Stimulated activated CD8-positive, alpha-beta memory T cell treated with anti-CD3 and anti-CD28 coated beads, Interleukin-7, amount 100 ng/mL, for 48 hours (primary cell): ENCODE results near the gene PTH1R.

ENCODE experiments used
- DNase-seq, 2 donors: peaks; one replicate each; pipeline ENCODE4 v3.0.0-alpha.2; 2020; ENCODE audit warnings: low read depth in 1 of 2; ENCODE audit errors: extremely low read depth in 1 of 2

PTH1R gene

DNA sequence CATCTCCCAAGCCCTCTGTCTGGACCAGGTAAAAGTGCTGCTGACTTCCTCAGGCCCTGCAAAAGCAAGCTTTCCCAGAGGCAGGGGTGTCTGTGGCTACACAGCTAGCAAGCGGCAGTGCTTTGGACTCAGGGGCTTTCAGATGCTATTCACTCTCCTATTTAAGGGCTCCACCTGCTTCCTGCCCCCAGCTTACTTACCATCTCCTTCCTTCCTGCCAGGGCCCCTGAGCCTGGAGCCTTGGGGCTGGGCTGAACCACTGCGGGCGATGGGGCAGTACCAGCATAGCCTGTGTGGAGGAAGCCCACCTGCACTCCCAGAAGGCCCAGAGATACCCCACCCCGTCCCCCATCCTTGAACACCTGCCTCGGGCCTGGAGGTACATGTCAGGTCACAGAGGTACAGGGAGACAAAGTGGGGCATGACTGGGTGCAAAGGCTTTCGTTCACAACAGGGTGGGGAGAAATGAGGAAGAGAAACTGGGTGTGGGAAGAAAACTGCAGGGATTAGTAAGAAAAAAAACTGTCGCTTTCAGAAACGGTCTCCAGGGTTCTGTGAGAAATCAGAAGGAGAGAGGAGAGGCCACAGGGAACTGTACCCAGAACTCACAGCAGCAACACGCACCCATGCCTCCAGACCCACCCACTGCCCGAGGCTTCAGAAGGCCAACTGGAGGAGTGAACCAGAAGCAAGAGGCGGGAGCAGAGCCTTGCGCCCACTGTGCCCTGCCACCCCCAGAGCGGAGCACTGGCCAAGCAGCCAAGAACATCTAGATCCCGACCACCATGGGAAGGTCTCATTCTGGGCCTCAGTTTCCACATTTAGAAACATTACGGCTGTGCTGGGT, 49.6 kb downstream of the PTH1R start:
- no peak for DNase-seq

GRCh38 chr3:46927718-46928073, 50.2 kb downstream of the PTH1R start:
- no peak for DNase-seq

DNA sequence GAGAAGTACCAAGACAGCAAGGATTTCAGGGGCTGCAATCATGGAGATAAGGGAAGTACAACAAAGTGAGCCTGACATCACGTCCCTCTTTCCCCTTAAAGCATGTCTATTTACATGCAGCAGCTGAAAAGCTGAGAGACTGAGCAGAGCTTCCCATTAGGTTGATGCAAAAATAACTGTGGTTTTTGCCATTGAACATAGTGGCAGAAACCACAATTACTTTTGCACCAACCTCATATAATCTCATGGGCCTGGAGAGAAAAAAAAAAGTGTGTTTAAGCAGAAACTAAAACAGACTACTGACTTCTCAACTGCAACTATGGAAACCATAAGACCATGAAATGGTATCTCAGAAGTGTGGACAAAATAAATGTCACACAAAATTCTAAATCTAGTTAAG, 50.8 kb downstream of the PTH1R start:
- no peak for DNase-seq

- no peak for DNase-seq
Measured at GRCh38 chr3:46929324-46929723, 51.8 kb downstream of the PTH1R start.

GRCh38 chr3:46930166-46930944, 52.8 kb downstream of the PTH1R start:
- DNase-seq, result no peak

DNA sequence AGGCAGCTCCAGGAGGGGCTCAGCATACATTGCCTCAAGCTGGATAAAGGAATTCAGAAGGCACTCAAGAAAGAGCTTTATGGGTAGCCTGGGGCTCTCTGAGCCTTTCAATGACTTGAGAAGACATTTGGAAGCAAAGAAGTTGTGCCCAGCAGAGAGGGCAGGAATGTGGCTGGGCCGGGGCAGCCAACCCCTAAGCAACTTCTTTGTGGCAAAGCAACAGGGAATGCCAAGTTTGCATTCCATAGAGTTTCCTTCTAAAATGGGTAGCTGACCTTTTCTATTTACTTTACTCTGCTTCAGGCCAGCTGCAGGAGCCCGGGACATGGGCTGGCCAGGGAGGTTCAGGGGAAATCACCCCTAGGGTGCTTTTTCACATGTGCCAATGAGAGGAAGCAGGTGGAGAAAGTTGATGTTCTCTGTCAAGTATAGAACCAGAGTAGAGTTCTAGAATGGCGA, 53.5 kb downstream of the PTH1R start:
- no peak for DNase-seq

GRCh38 chr3:46931631-46932331, 54.3 kb downstream of the PTH1R start:
- DNase-seq, result no peak

DNA sequence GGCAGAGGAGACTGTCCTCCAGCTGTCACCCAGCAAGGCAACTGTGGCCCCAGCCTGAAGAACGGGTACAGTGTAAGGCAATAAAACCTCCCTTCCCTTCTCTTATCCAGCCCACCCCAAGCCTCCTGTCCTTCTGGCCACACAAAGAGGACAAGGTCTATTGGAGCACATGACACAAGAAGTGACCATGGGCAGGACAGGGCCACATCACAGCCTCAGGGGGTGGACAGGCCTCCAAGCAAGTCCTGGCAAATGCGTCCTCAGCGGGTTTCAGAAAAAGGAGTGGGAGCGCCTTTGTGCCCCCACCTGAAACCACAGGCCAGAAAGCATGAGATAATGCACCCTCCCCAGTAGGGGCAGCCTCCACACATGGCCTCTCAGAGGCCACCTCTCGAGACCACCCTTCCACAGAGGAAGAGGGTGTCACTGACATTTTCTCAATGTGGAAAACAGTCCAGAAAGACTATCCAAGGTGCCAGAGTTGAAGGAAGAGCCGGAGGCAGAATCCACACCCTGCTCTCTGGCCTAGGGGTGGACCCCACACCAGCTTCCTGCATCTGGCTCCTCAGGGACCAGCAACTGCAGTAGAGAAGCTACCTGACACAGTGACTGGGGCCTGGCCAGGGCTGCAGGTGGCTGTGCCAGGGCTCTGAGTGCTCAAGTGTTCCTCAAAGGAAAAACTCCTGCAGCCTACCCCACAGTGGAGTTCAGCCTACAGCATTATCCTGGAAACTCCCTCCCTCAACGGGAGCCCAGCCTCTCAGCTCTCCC, 55.1 kb downstream of the PTH1R start:
- no peak for DNase-seq

DNA sequence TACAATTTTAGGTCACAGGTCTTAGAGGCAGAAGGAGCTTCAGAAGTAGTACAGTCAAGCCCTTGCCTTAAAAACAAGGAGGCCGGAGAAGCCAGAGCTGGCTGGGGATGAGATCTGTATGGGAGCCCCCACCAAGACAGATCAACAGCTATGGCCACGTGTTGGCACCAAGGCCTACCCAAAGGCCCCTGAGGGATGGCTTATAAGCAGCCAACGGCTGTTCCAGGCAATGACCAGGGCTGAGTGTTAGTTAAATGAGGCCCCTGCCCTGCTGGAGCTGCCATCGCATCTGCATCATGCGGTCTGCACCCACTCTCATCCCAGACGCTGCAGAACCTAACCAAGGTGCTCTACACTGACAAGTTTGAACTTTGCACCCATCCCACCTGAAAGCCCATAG, 55.7 kb downstream of the PTH1R start:
- no peak for DNase-seq

- no peak for DNase-seq
Measured at GRCh38 chr3:46934072-46934471, 56.6 kb downstream of the PTH1R start.

- DNase-seq, result no peak
Measured at GRCh38 chr3:46934498-46935167, 57.1 kb downstream of the PTH1R start.

GRCh38 chr3:46935168-46935858, 57.8 kb downstream of the PTH1R start:
- no peak for DNase-seq

- no peak for DNase-seq
Measured at GRCh38 chr3:46935989-46936558, 58.6 kb downstream of the PTH1R start.

DNA sequence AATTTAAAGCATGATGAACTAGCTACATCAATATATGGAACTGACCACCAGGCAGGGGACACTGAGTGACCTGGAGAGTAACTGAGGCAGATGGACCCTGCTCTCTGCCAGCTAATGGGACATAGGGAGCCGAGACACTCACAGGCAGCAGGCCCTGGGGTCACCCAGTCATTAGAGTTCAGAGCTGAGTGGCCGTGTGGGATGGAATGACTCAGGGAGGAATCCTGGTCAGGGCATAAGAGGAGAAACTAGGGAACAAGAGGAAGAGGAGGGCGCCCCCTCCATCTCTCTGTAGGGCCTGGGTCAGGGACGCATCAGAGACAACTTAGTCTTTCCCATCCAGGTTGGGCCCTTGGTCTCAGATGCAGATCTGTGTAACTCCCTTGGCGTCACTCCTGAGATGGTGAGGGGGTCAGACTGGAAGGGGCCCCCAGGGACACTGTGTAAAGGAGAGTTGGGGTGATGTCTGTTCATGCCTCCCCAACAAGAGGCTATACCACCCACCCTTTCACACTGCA, 59.3 kb downstream of the PTH1R start:
- DNase-seq, result no peak

DNA sequence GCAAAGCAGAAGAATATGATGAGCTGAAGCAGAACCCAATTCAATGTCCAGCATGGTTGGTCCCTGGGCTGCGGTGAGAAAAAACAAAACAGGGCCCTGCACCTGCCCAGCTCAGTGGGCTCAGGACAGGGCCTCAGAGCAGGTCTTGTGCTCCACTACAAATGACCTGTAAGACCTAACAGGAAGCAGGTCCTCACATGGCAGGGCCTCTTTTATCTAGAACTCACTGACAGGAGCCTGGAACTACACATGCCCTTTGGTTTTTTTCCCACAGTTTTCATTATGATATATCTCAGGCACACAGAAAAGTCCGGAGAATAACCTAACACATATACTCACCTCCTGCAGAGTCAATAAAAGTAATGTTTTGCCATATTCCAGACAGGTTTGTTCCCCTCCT, 60.6 kb downstream of the PTH1R start:
- DNase-seq, result no peak

- DNase-seq, result no peak
Measured at GRCh38 chr3:46939578-46940445, 62.3 kb downstream of the PTH1R start.

- no peak for DNase-seq
Measured at GRCh38 chr3:46942076-46942475, 64.6 kb downstream of the PTH1R start.
